HL-60/S4 treated with retinoic acid at 250 ng/mL for 4 days and 3 days (cell line): ENCODE results near the gene CUTC.

ENCODE experiments used
- in situ Hi-C: fragments of 300-500 bp; cut with MboI; formaldehyde crosslinking; loops from 2 replicates; pipeline ENCODE4 v1.7.0; 2022; ENCODE audit warnings: low sequenced_read_pairs

The CUTC gene

GRCh38 chr10:99781734-99782429 lies 49.8 kb downstream of the CUTC start:
- in situ Hi-C loops, result no loop called here

- in situ Hi-C loops, result no loop called here
Observed at GRCh38 chr10:99782447-99783286, 50.6 kb downstream of the CUTC start, which contains the start of gene ABCC2. Gene ABCC2, plus strand, starts transcription at chr10:99782640. Its CDS starts 205 bp downstream, at chr10:99782845.

- in situ Hi-C loops, result no loop called here
Observed at GRCh38 chr10:99784016-99784726, 52.1 kb downstream of the CUTC start.

- in situ Hi-C loops, result no loop called here
Observed at GRCh38 chr10:99784727-99785441, 52.9 kb downstream of the CUTC start.

- in situ Hi-C loops, result no loop called here
Observed at GRCh38 chr10:99785646-99786045, 53.6 kb downstream of the CUTC start.

GRCh38 chr10:99787311-99787710 lies 55.3 kb downstream of the CUTC start:
- in situ Hi-C loops, result no loop called here

GRCh38 chr10:99787782-99788445 lies 55.9 kb downstream of the CUTC start:
- in situ Hi-C loops, result no loop called here

- in situ Hi-C loops, result no loop called here
Observed at GRCh38 chr10:99788598-99789256, 56.7 kb downstream of the CUTC start.

GRCh38 chr10:99791831-99792230 lies 59.8 kb downstream of the CUTC start:
- in situ Hi-C loops, result no loop called here

GRCh38 chr10:99793819-99794218 lies 61.8 kb downstream of the CUTC start:
- in situ Hi-C loops, result no loop called here

GRCh38 chr10:99796928-99797327 lies 64.9 kb downstream of the CUTC start:
- in situ Hi-C loops, result no loop called here

- in situ Hi-C loops, result no loop called here
Observed at GRCh38 chr10:99798031-99798430, 66.0 kb downstream of the CUTC start.

- in situ Hi-C loops, result no loop called here
Observed at GRCh38 chr10:99798920-99799319, 66.9 kb downstream of the CUTC start.

GRCh38 chr10:99799613-99800012 lies 67.6 kb downstream of the CUTC start:
- in situ Hi-C loops, result no loop called here

- in situ Hi-C loops, result no loop called here
Observed at GRCh38 chr10:99804471-99804870, 72.4 kb downstream of the CUTC start.

- in situ Hi-C loops, result no loop called here
Observed at GRCh38 chr10:99805190-99805589, 73.2 kb downstream of the CUTC start.
